ENCODE results near the gene DPP10.

Gene DPP10

DNA sequence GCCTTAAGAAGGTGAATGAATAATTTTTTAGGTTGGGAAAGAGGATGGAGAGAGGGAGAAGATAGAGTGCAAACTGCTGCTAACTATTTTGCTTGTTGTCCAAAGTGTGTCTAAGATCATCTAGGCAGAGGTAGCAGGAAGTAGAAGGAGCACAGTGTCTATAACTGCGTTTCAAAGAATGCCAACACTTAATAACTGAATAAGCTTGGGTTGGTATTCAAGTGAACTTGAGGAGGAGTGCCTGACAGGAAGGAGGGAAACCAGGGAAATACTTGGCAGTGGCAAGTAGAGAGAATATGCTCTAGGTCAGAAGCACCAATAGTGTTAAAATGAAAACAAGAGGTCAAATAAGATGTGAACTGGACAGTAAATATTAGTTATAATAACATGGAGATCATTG is 155.9 kb downstream of the DPP10 start (continued):
- TF ChIP-seq, protein P1, sequence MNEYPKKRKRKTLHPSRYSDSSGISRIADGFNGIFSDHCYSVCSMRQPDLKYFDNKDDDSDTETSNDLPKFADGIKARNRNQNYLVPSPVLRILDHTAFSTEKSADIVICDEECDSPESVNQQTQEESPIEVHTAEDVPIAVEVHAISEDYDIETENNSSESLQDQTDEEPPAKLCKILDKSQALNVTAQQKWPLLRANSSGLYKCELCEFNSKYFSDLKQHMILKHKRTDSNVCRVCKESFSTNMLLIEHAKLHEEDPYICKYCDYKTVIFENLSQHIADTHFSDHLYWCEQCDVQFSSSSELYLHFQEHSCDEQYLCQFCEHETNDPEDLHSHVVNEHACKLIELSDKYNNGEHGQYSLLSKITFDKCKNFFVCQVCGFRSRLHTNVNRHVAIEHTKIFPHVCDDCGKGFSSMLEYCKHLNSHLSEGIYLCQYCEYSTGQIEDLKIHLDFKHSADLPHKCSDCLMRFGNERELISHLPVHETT (tag by site-specific recombination; IDR thresholded peaks at IDR 0.05), result no peak
- TF ChIP-seq, protein P2, sequence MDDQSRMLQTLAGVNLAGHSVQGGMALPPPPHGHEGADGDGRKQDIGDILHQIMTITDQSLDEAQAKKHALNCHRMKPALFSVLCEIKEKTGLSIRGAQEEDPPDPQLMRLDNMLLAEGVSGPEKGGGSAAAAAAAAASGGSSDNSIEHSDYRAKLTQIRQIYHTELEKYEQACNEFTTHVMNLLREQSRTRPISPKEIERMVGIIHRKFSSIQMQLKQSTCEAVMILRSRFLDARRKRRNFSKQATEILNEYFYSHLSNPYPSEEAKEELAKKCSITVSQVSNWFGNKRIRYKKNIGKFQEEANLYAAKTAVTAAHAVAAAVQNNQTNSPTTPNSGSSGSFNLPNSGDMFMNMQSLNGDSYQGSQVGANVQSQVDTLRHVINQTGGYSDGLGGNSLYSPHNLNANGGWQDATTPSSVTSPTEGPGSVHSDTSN (CRISPR knock-in tag; IDR thresholded peaks at IDR 0.05), result no peak
- no peak for TF ChIP-seq SALL2 (tag by site-specific recombination; IDR thresholded peaks at IDR 0.05; ENCODE audit: borderline replicate concordance)
- no peak for TF ChIP-seq ZNF248 (tag by site-specific recombination; IDR thresholded peaks at IDR 0.05)
- TF ChIP-seq ATF2 (tag by site-specific recombination; IDR thresholded peaks at IDR 0.05; ENCODE audit: low read depth), result no peak
- TF ChIP-seq ZFP41 (tag by site-specific recombination; IDR thresholded peaks at IDR 0.05; ENCODE audit: borderline replicate concordance), result no peak
- TF ChIP-seq ZFP37 (tag by site-specific recombination; IDR thresholded peaks at IDR 0.05), result no peak

DNA sequence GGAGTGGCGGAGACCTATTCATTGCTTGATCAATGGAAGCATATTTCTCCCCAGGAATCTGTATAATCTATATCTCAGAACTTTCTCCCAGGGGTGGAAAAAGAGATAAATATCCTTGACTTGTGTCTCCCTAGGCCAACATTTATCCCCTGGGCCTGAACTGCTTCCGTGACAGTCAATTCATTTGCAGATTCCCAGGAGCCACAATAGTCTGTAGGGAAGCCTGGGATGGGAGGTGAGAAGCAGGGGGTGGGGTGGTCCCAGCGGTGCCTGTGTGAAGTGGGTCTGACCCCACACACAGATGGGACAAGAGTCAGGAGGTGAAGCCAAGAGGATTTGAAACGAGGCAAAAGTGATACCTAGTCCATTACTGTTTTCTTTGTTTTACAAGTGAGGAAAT is 166.8 kb downstream of the DPP10 start:
- ChIA-PET CTCF (no interaction called here), POLR2A (no interaction called here)
- H3K9me3 ChIP-seq (ENCODE audit: control insufficient read depth, insufficient read depth, low read depth, low read length), result no peaks in the 10 kb centered on the region

GRCh38 chr2:114609801-114610200 is 167.4 kb downstream of the DPP10 start:
- no peak overlapping the region for H3K27ac ChIP-seq (ENCODE audit: extremely low read depth, low read depth, low read length)
- H3K4me1 ChIP-seq (ENCODE audit: control insufficient read depth, insufficient read depth, low read length), result no peaks in the 10 kb centered on the region
- H3K9me3 ChIP-seq (ENCODE audit: control insufficient read depth, insufficient read depth, low read depth, low read length), result no peaks in the 10 kb centered on the region
- H3K36me3 ChIP-seq (ENCODE audit: control insufficient read depth in 2 of 2, insufficient read depth in 1 of 2, low read length in 2 of 2), result no peaks in the 10 kb centered on the region
- ChIA-PET POLR2A (no interaction called here), CTCF (no interaction called here)
- no peak overlapping the region for H3K4me3 ChIP-seq (ENCODE audit: low read depth, low read length)
- TF ChIP-seq ZBTB48 (tag by site-specific recombination; IDR thresholded peaks at IDR 0.05) (no peak), ZNF174 (tag by site-specific recombination; IDR thresholded peaks at IDR 0.05) (no peak), TCF7L2 (IDR thresholded peaks at IDR 0.05; ENCODE audit: borderline replicate concordance, low read depth, low read length) (no peak), ZNF280D (tag by site-specific recombination; IDR thresholded peaks at IDR 0.05) (no peak), ZNF223 (tag by site-specific recombination; IDR thresholded peaks at IDR 0.05) (no peak), ZNF843 (tag by site-specific recombination; IDR thresholded peaks at IDR 0.05) (no peak), FEZF1 (tag by site-specific recombination; IDR thresholded peaks at IDR 0.05) (no peak)
- TF ChIP-seq, protein P3, sequence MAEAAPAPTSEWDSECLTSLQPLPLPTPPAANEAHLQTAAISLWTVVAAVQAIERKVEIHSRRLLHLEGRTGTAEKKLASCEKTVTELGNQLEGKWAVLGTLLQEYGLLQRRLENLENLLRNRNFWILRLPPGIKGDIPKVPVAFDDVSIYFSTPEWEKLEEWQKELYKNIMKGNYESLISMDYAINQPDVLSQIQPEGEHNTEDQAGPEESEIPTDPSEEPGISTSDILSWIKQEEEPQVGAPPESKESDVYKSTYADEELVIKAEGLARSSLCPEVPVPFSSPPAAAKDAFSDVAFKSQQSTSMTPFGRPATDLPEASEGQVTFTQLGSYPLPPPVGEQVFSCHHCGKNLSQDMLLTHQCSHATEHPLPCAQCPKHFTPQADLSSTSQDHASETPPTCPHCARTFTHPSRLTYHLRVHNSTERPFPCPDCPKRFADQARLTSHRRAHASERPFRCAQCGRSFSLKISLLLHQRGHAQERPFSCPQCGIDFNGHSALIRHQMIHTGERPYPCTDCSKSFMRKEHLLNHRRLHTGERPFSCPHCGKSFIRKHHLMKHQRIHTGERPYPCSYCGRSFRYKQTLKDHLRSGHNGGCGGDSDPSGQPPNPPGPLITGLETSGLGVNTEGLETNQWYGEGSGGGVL (tag by site-specific recombination; IDR thresholded peaks at IDR 0.05), result no peak

More for the DNA sequence above, 166.8 kb downstream of the DPP10 start:
- no peak overlapping the region for H3K4me3 ChIP-seq (ENCODE audit: low read depth, low read length)
- no peak overlapping the region for H3K27ac ChIP-seq (ENCODE audit: extremely low read depth, low read depth, low read length)
- no peak for TF ChIP-seq OVOL3 (tag by site-specific recombination; IDR thresholded peaks at IDR 0.05)
- no peak for TF ChIP-seq KLF7 (tag by site-specific recombination; IDR thresholded peaks at IDR 0.05; ENCODE audit: borderline replicate concordance)
- TF ChIP-seq HIC1 (tag by site-specific recombination; IDR thresholded peaks at IDR 0.05), result no peak
- no peak for TF ChIP-seq ZNF2 (tag by site-specific recombination; IDR thresholded peaks at IDR 0.05)
- TF ChIP-seq ZNF624 (tag by site-specific recombination; IDR thresholded peaks at IDR 0.05), result no peak
- no peak for TF ChIP-seq ZFP41 (tag by site-specific recombination; IDR thresholded peaks at IDR 0.05; ENCODE audit: borderline replicate concordance)
- TF ChIP-seq ZNF580 (tag by site-specific recombination; IDR thresholded peaks at IDR 0.05), result no peak
- TF ChIP-seq ZNF10 (tag by site-specific recombination; IDR thresholded peaks at IDR 0.05), result no peak
- TF ChIP-seq ZNF792 (tag by site-specific recombination; IDR thresholded peaks at IDR 0.05), result no peak
- TF ChIP-seq ZNF585B (tag by site-specific recombination; IDR thresholded peaks at IDR 0.05), result no peak
- TF ChIP-seq ZNF664 (tag by site-specific recombination; IDR thresholded peaks at IDR 0.05), result no peak
- TF ChIP-seq GLI4 (tag by site-specific recombination; IDR thresholded peaks at IDR 0.05), result no peak
- no peaks in the 10 kb centered on the region for H3K36me3 ChIP-seq (ENCODE audit: control insufficient read depth in 2 of 2, insufficient read depth in 1 of 2, low read length in 2 of 2)
- no peaks in the 10 kb centered on the region for H3K4me1 ChIP-seq (ENCODE audit: control insufficient read depth, insufficient read depth, low read length)
